Osteoblast (primary cell): ENCODE measurements around the gene CPN2. TPM values are rescaled to one million over a fixed set of nuclear protein-coding genes. Genes with fewer than 3 reads are reported as not detected.

Source experiments
- DNase-seq: peaks from one replicate; pipeline ENCODE4 v3.0.0; 2011; ENCODE audit warnings: low spot score, mixed read lengths; ENCODE audit not compliant: insufficient read length; ENCODE audit errors: missing footprints
- H2AFZ ChIP-seq: 2 replicates; pipeline ENCODE4 v1.6.0; 2011; ENCODE audit warnings: mild to moderate bottlenecking, low read length
- H3K27ac ChIP-seq: 2 replicates; pipeline ENCODE4 v1.5.1; 2011; ENCODE audit warnings: mild to moderate bottlenecking, low read depth, low read length, moderate library complexity
- H3K27me3 ChIP-seq: 2 replicates; pipeline ENCODE4 v1.6.0; 2012; ENCODE audit warnings: mild to moderate bottlenecking, control low read depth, inconsistent platforms, low read length, moderate library complexity; ENCODE audit not compliant: insufficient read depth
- H3K36me3 ChIP-seq: 2 replicates; pipeline ENCODE4 v1.5.1; 2011; ENCODE audit warnings: mild to moderate bottlenecking, low read length, control low read depth, moderate library complexity; ENCODE audit not compliant: insufficient read depth
- H3K4me1 ChIP-seq: 2 replicates; pipeline ENCODE4 v1.5.1; 2011; ENCODE audit warnings: mild to moderate bottlenecking, low read length, control low read depth, moderate library complexity; ENCODE audit not compliant: insufficient read depth
- H3K4me2 ChIP-seq: 2 replicates; pipeline ENCODE4 v1.6.0; 2011; ENCODE audit warnings: mild to moderate bottlenecking, low read length; ENCODE audit not compliant: insufficient read depth
- H3K4me3 ChIP-seq: fragments of 200-600 bp; sonication (generic); 3 replicates; pipeline ENCODE4 v1.5.1; 2012; ENCODE audit warnings: mild to moderate bottlenecking, low read length, inconsistent platforms; ENCODE audit not compliant: insufficient read depth
- H3K79me2 ChIP-seq: 2 replicates; pipeline ENCODE4 v1.6.0; 2012; ENCODE audit warnings: mild to moderate bottlenecking, low read length, control low read depth, inconsistent platforms; ENCODE audit not compliant: insufficient read depth
- H3K9me3 ChIP-seq: 2 replicates; pipeline ENCODE4 v1.5.1; 2011; ENCODE audit warnings: low read depth, low read length, control low read depth
- H4K20me1 ChIP-seq: 2 replicates; pipeline ENCODE4 v1.6.0; 2012; ENCODE audit warnings: mild to moderate bottlenecking, low read length, control low read depth; ENCODE audit not compliant: insufficient read depth
- total RNA-seq: library from RNA; depleted of rRNA; stranded (reverse); fragments of >200 nt; gene quantifications from 2 replicates; pipeline ENCODE4 v1.2.3, GENCODE V29; 2012
- TF ChIP-seq, protein P1 (sequence below): IDR thresholded peaks from 2 replicates; pipeline ENCODE4 v1.5.1; 2011; ENCODE audit warnings: mild to moderate bottlenecking, low read depth, low read length, moderate library complexity; ENCODE audit errors: extremely low read depth

CPN2 gene
- total RNA-seq, 1 donor, result under 0.01 TPM

DNA sequence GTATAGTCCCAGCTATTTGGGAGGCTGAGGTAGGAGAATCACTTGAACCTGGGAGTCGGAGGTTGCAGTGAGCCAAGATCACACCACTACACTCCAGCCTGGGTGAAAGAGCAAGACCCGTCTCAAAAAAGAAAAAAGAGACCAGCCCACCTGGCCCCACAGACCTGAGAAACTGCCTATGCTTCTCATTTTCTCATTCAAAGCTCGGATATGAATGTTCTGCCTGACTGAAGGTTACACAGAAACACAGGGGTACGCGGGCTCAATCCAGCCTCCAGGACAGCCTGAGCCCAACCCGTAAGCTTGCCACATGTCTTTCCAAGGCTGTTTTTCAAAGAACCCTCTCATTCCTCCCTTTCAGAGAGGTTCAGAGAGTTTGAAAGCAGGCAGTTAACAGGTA, 28.1 kb upstream of the CPN2 start:
- Histone ChIP-seq H3K27me3 (peaks cover 9% of the 10 kb centered on the region), H3K9me3 (no peaks in the 10 kb centered on the region), H3K4me2 (no peak overlapping the region)

DNA sequence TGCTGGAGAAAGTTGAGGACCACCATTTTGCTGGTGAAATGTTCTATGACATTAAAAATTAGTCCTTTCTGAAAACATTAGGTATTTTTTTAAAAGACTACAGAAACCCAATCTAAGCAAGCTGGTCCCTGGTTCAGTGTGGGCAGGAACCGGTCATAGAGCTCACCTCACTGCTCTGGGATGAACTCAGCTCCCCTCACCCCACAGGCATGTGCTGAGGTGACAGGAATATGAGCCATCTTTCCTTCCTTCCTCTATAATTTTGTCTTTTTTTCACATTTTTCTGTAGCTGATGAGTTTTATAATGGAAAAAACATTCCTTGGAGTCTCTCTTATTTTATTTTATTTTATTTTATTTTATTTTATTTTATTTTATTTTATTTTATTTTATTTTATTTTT, 26.6 kb upstream of the CPN2 start:
- Histone ChIP-seq H3K4me3 (no peak overlapping the region), H4K20me1 (no peaks in the 10 kb centered on the region), H3K9me3 (no peaks in the 10 kb centered on the region), H3K36me3 (no peaks in the 10 kb centered on the region), H3K27me3 (peaks cover 9% of the 10 kb centered on the region), H3K27ac (no peak overlapping the region), H3K4me2 (no peak overlapping the region), H3K4me1 (no peaks in the 10 kb centered on the region), H3K79me2 (no peaks in the 10 kb centered on the region), H2AFZ (no peak overlapping the region)
- no peak for DNase-seq
- TF ChIP-seq, protein P1, sequence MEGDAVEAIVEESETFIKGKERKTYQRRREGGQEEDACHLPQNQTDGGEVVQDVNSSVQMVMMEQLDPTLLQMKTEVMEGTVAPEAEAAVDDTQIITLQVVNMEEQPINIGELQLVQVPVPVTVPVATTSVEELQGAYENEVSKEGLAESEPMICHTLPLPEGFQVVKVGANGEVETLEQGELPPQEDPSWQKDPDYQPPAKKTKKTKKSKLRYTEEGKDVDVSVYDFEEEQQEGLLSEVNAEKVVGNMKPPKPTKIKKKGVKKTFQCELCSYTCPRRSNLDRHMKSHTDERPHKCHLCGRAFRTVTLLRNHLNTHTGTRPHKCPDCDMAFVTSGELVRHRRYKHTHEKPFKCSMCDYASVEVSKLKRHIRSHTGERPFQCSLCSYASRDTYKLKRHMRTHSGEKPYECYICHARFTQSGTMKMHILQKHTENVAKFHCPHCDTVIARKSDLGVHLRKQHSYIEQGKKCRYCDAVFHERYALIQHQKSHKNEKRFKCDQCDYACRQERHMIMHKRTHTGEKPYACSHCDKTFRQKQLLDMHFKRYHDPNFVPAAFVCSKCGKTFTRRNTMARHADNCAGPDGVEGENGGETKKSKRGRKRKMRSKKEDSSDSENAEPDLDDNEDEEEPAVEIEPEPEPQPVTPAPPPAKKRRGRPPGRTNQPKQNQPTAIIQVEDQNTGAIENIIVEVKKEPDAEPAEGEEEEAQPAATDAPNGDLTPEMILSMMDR, result no peak

More for the DNA sequence above, 28.1 kb upstream of the CPN2 start:
- H3K4me3 ChIP-seq, result no peak overlapping the region
- no peak overlapping the region for H2AFZ ChIP-seq
- no peaks in the 10 kb centered on the region for H4K20me1 ChIP-seq
- H3K36me3 ChIP-seq, result no peaks in the 10 kb centered on the region
- H3K4me1 ChIP-seq, result no peaks in the 10 kb centered on the region
- TF ChIP-seq, protein P1, result no peak
- no peak for DNase-seq
- H3K79me2 ChIP-seq, result no peaks in the 10 kb centered on the region
- no peak overlapping the region for H3K27ac ChIP-seq

DNA sequence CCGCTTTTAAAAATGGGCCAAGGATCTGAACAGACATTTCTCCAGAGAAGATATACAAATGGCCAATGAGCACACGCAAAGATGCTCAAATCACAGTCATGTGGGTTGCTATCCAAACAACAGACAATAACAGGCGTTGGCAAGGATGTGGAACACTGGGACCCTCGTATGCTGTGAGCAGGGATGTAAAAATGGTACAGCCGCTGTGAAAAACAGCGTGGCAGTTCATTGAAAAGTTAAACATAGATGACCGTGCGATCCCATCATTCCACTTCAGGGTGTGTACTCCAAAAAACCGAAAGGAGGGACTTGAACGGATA, 25.1 kb upstream of the CPN2 start:
- Histone ChIP-seq H3K27ac (no peak overlapping the region), H3K36me3 (no peaks in the 10 kb centered on the region), H3K4me1 (no peaks in the 10 kb centered on the region), H4K20me1 (no peaks in the 10 kb centered on the region), H3K27me3 (peaks cover 9% of the 10 kb centered on the region), H2AFZ (no peak overlapping the region), H3K9me3 (no peaks in the 10 kb centered on the region), H3K4me3 (no peak overlapping the region), H3K4me2 (no peak overlapping the region), H3K79me2 (no peaks in the 10 kb centered on the region)
- no peak for DNase-seq
- TF ChIP-seq, protein P1, result no peak

DNA sequence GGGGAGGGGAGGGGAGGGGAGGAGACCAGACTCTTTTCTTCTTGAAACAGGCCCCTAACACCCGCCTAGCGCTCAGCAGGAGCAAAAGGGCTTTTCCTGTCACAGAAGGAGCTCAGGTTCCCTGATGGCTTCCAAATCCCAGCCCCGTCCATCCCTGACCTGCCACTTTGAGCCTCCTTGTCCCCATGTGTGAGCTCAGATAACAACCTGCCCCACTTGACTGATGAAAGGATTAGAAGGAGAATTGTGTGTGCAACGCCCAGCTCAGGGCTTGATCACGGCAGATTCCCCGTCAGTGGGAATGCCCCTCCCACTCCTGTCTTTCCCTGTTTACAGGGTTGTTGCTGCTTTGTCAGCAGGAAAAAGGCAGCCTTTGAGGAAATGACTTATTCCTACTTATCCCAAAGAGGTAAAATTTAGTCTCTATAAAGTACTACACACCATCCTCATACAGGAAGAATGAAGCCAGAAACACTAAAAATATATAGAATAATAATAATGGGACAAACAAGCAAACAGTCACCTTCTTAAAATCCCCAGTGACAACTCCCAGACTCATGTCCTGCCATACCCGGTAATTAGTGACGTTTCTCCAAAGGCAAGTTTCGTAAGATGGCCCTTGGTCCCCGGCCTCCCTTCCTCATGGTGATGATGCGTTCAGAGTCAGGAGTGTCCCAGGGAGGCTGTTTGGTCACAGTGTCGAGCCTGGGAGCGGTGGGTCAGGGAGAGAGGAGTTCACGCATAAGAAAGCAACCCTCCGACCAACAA, 24.5 kb upstream of the CPN2 start:
- Histone ChIP-seq H3K79me2 (no peaks in the 10 kb centered on the region), H3K27ac (no peak overlapping the region), H3K27me3 (peaks cover 9% of the 10 kb centered on the region), H3K4me1 (no peaks in the 10 kb centered on the region), H3K4me3 (no peak overlapping the region), H4K20me1 (no peaks in the 10 kb centered on the region), H3K4me2 (no peak overlapping the region), H3K36me3 (no peaks in the 10 kb centered on the region), H3K9me3 (no peaks in the 10 kb centered on the region), H2AFZ (no peak overlapping the region)
- DNase-seq, result peak; percentile 31
- TF ChIP-seq, protein P1, result no peak
